Activated CD4-positive, alpha-beta memory T cell treated with anti-CD3 and anti-CD28 coated beads, Interleukin-2, amount 10 ng/mL, durations not matched to agents 7 days and 5 days (primary cell): ENCODE measurements around the gene NDEL1. TPM values are rescaled to one million over a fixed set of nuclear protein-coding genes. Genes with fewer than 3 reads are reported as not detected.

Experiments used
- CTCF ChIA-PET: fragments of 350-600 bp; sonication (Branson Sonifier 250); formaldehyde crosslinking; loops from one replicate; lab custom pipeline; 2021; ENCODE audit warnings: antibody characterized with exemption, inconsistent platforms; lab: Charles Lee
- POLR2A ChIA-PET: fragments of 350-600 bp; sonication (Branson Sonifier 250); formaldehyde crosslinking; loops from one replicate; lab custom pipeline; 2021; ENCODE audit warnings: antibody characterized with exemption; lab: Charles Lee
- DNase-seq: peaks from one replicate; pipeline ENCODE4 v3.0.0-alpha.2; 2020
- H3K27ac Mint-ChIP-seq: one replicate; pipeline ENCODE4 v1.8.0; 2021; ENCODE audit warnings: mild to moderate bottlenecking, mixed read lengths
- H3K27me3 Mint-ChIP-seq: one replicate; pipeline ENCODE4 v1.8.0; 2021; ENCODE audit warnings: mixed read lengths
- H3K36me3 Mint-ChIP-seq: one replicate; pipeline ENCODE4 v1.8.0; 2021; ENCODE audit warnings: low read depth, mixed read lengths
- H3K4me1 Mint-ChIP-seq: one replicate; pipeline ENCODE4 v1.8.0; 2021; ENCODE audit warnings: mixed read lengths
- H3K4me3 Mint-ChIP-seq: one replicate; pipeline ENCODE4 v1.8.0; 2021; ENCODE audit warnings: mild to moderate bottlenecking, mixed read lengths
- H3K9me3 Mint-ChIP-seq: one replicate; pipeline ENCODE4 v1.8.0; 2021; ENCODE audit warnings: mixed read lengths
- total RNA-seq, 2 experiments: library from RNA; stranded (reverse); gene quantifications; one replicate each; pipeline ENCODE4 v1.2.3, GENCODE V29; 2021

The NDEL1 gene
- total RNA-seq, 2 experiments from 2014 or later, result 63.5 to 64.0 TPM

- ChIA-PET CTCF (no interaction called here), POLR2A (no interaction called here)
- no peak overlapping the region for H3K27ac Mint-ChIP-seq
- no peaks in the 10 kb centered on the region for H3K4me1 Mint-ChIP-seq
- no peak for DNase-seq
- no peaks in the 10 kb centered on the region for H3K9me3 Mint-ChIP-seq
- no peaks in the 10 kb centered on the region for H3K36me3 Mint-ChIP-seq
- no peaks in the 10 kb centered on the region for H3K27me3 Mint-ChIP-seq
- no peak overlapping the region for H3K4me3 Mint-ChIP-seq
Measured at GRCh38 chr17:8504460-8505207, 69.0 kb downstream of the NDEL1 start.

- Mint-ChIP-seq H3K4me3 (no peak overlapping the region), H3K36me3 (no peaks in the 10 kb centered on the region), H3K27ac (no peak overlapping the region), H3K27me3 (no peaks in the 10 kb centered on the region), H3K9me3 (no peaks in the 10 kb centered on the region), H3K4me1 (no peaks in the 10 kb centered on the region)
- ChIA-PET CTCF (no interaction called here), POLR2A (no interaction called here)
- no peak for DNase-seq
Measured at GRCh38 chr17:8506145-8506544, 70.5 kb downstream of the NDEL1 start.

GRCh38 chr17:8514801-8515200 is 79.1 kb downstream of the NDEL1 start:
- ChIA-PET CTCF (no interaction called here), POLR2A (no interaction called here)
- Mint-ChIP-seq H3K27ac (no peak overlapping the region), H3K9me3 (no peaks in the 10 kb centered on the region), H3K4me3 (no peak overlapping the region), H3K36me3 (peaks cover 4% of the 10 kb centered on the region), H3K27me3 (no peaks in the 10 kb centered on the region), H3K4me1 (no peaks in the 10 kb centered on the region)
- no peak for DNase-seq

Other genes starting within 250 kb of the NDEL1 start
- gene BORCS6, start 245.7 kb upstream of the NDEL1 start, total RNA-seq, result 10 to 100 TPM; 16.3 to 17.0 TPM
- 100 to 1,000 TPM; 160 to 167 TPM for gene AURKB, start 225.3 kb upstream of the NDEL1 start, total RNA-seq
- gene CTC1, start 187.8 kb upstream of the NDEL1 start, total RNA-seq, result 100 to 1,000 TPM; 116 to 120 TPM
- 10 to 100 TPM; 43.6 to 45.9 TPM for gene PFAS, start 186.6 kb upstream of the NDEL1 start, total RNA-seq
- 10 to 100 TPM; 45.4 to 49.4 TPM for gene RANGRF, start 147.2 kb upstream of the NDEL1 start, total RNA-seq
- 10 to 100 TPM; 11.8 to 12.0 TPM for gene SLC25A35, start 140.5 kb upstream of the NDEL1 start, total RNA-seq
- gene ARHGEF15, start 125.6 kb upstream of the NDEL1 start, total RNA-seq, result not detected
- gene ODF4, start 96.0 kb upstream of the NDEL1 start, total RNA-seq, result not detected
- 1,000 to 10,000 TPM; 1,912 to 1,913 TPM for gene RPL26, start 52.7 kb upstream of the NDEL1 start, total RNA-seq
- under 1 TPM in 1 of 2 experiments, not detected in 1; 0.18 TPM for gene RNF222, start 38.1 kb upstream of the NDEL1 start, total RNA-seq
- 10 to 100 TPM; 10.2 to 11.2 TPM for gene MYH10, start 194.8 kb downstream of the NDEL1 start, total RNA-seq